OCI-LY3 (cell line): ENCODE data around the gene IER3.
"Not testable (repeated sequence)": the region's sequence is repeated elsewhere in the genome, so short reads cannot be mapped to it uniquely, and the experiment has no call there.

ENCODE experiments used
- H2AFZ ChIP-seq: fragments of 200-600, 300-600 bp; shearing (Covaris generic); 2 replicates; pipeline ENCODE4 v1.6.0; 2014; ENCODE audit warnings: antibody characterized with exemption, low read depth, low read length
- H3K27ac ChIP-seq: fragments of 200-600, 300-600 bp; sonication (generic); 2 replicates; pipeline ENCODE4 v1.5.1; 2014; ENCODE audit warnings: mild to moderate bottlenecking, low read length, moderate library complexity, mixed read lengths
- H3K27me3 ChIP-seq: fragments of 200-600, 300-600 bp; sonication (generic); 2 replicates; pipeline ENCODE4 v1.6.1; 2014; ENCODE audit warnings: low read depth, low read length, mixed read lengths
- H3K36me3 ChIP-seq: fragments of 200-600, 300-600 bp; sonication (generic); replicated peaks from 2 replicates; pipeline ENCODE3; 2014; ENCODE audit warnings: low read depth, low read length, mixed read lengths
- H3K4me1 ChIP-seq: fragments of 300-600, 200-600 bp; sonication (generic); 2 replicates; pipeline ENCODE4 v1.6.1; 2014; ENCODE audit warnings: low read length, mixed read lengths
- H3K4me2 ChIP-seq: fragments of 200-600, 300-600 bp; sonication (generic); 2 replicates; pipeline ENCODE4 v1.6.1; 2014; ENCODE audit warnings: low read length, mixed read lengths
- H3K4me3 ChIP-seq: fragments of 300-600, 200-600 bp; sonication (generic); 2 replicates; pipeline ENCODE4 v1.5.1; 2014; ENCODE audit warnings: antibody characterized with exemption, mild to moderate bottlenecking, low read length, moderate library complexity
- H3K79me2 ChIP-seq: fragments of 300-600, 200-600 bp; shearing (Covaris generic); 2 replicates; pipeline ENCODE4 v1.6.1; 2014; ENCODE audit warnings: mild to moderate bottlenecking, low read length, mixed read lengths
- H3K9ac ChIP-seq: fragments of 300-600, 200-600 bp; shearing (Covaris generic); 2 replicates; pipeline ENCODE4 v1.6.0; 2014; ENCODE audit warnings: mild to moderate bottlenecking, low read length, moderate library complexity
- H3K9me3 ChIP-seq: fragments of 200-600, 300-600 bp; shearing (Covaris generic); 2 replicates; pipeline ENCODE4 v1.6.1; 2014; ENCODE audit warnings: low read length, mixed read lengths; ENCODE audit not compliant: insufficient read depth
- H4K20me1 ChIP-seq: fragments of 200-600, 300-600 bp; sonication (generic); 2 replicates; pipeline ENCODE4 v1.6.1; 2016; ENCODE audit warnings: low read length, mixed read lengths; ENCODE audit not compliant: insufficient read depth
- EZH2phosphoT487 ChIP-seq: fragments of 200-600 bp; shearing (Covaris generic); IDR thresholded peaks from 2 replicates; pipeline ENCODE4 v1.6.1; 2018; ENCODE audit warnings: antibody characterized with exemption, mixed run types, low read depth
- TF ChIP-seq, protein P1 (sequence below): fragments of 200-600, 300-600 bp; sonication (generic); IDR thresholded peaks from 2 replicates; pipeline ENCODE4 v1.5.1; 2014; ENCODE audit warnings: antibody characterized with exemption, low read length, low read depth

IER3 gene

DNA sequence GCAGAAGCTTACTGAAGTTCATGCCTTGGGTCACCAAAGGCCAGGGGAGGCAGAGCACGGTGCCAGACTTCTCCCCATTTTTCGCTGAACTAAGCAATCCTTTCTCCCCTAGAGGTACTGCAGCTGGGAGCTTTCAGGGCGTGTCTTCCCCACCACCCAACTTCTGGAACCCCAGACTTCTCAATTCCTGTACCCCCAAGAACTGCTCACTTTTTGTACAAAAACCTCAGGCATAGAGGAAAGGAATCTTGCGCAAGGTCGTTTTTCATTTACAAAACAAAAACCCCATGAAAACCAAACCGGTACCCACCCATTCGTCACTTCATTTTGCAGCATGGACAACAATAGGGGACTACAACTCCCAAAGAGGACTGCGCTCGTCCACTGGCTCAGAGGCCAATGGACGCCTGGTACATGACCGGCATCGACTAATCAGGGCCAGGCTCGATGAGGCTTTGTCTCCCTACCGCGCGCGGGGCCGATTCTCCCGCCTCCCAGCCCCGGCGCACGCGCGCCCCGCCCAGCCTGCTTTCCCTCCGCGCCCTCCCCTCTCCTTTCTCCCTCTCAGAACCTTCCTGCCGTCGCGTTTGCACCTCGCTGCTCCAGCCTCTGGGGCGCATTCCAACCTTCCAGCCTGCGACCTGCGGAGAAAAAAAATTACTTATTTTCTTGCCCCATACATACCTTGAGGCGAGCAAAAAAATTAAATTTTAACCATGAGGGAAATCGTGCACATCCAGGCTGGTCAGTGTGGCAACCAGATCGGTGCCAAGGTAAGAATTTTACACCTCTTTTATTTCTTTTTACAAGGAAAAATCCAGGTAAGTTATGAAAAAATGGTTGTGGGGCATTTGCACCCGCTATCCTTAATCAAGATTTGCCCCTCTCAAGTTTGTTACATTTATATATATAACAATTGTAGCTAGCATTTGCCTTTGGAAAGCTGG, 24.3 kb downstream of the IER3 start, which contains the start of gene TUBB:
TSS of gene TUBB (plus strand) at position 562 of the 947 bp plus-strand sequence. CDS start at position 717, 155 bp downstream.
- TF ChIP-seq, protein P1, sequence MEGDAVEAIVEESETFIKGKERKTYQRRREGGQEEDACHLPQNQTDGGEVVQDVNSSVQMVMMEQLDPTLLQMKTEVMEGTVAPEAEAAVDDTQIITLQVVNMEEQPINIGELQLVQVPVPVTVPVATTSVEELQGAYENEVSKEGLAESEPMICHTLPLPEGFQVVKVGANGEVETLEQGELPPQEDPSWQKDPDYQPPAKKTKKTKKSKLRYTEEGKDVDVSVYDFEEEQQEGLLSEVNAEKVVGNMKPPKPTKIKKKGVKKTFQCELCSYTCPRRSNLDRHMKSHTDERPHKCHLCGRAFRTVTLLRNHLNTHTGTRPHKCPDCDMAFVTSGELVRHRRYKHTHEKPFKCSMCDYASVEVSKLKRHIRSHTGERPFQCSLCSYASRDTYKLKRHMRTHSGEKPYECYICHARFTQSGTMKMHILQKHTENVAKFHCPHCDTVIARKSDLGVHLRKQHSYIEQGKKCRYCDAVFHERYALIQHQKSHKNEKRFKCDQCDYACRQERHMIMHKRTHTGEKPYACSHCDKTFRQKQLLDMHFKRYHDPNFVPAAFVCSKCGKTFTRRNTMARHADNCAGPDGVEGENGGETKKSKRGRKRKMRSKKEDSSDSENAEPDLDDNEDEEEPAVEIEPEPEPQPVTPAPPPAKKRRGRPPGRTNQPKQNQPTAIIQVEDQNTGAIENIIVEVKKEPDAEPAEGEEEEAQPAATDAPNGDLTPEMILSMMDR, result no peak
- TF ChIP-seq EZH2phosphoT487, result no peak

DNA sequence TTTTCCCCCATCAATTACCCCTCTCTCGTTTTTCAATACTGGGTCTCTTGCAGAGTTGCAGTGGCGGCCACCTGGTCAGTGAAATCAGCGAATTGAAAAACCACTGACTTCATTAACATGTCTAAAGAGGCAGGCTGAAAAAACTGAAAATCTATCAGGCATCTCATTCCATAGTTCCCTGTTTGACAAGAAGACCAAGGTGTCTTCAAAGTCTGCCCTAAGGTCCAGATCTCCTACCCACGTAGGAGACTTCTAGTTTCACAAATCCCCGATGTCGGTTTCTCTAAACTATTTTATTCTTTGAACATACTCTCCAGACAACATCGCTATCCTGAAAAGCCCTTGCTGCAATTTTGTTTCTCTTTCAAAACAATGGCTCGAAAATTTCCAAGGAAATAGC, 25.0 kb downstream of the IER3 start:
- H3K27ac ChIP-seq, result peak overlapping the region; percentile 89
- peaks cover 66% of the 10 kb centered on the region for H3K79me2 ChIP-seq
- peak overlapping the region; percentile 99 for H3K4me3 ChIP-seq
- peak overlapping the region; percentile 93 for H3K4me2 ChIP-seq
- H3K9ac ChIP-seq, result peak overlapping the region; percentile 79
- H3K9me3 ChIP-seq, result no peaks in the 10 kb centered on the region
- H3K27me3 ChIP-seq, result no peaks in the 10 kb centered on the region
- TF ChIP-seq, protein P1, result no peak
- TF ChIP-seq EZH2phosphoT487, result no peak
- 0 out of 2 replicates have a peak overlapping the region, but pooled peaks have one; percentile 62 for H2AFZ ChIP-seq
- H4K20me1 ChIP-seq, result peaks cover 30% of the 10 kb centered on the region
- peaks cover 22% of the 10 kb centered on the region for H3K36me3 ChIP-seq
- peaks cover 31% of the 10 kb centered on the region for H3K4me1 ChIP-seq

More for the DNA sequence above, 24.3 kb downstream of the IER3 start, which contains the start of gene TUBB:
- no peaks in the 10 kb centered on the region for H3K9me3 ChIP-seq
- H2AFZ ChIP-seq, result 0 out of 2 replicates have a peak within 1 kb of the TSS, but pooled peaks have one; percentile 62
- peaks cover 28% of the 10 kb centered on the region for H3K36me3 ChIP-seq
- H3K79me2 ChIP-seq, result peaks cover 73% of the 10 kb centered on the region
- H3K4me1 ChIP-seq, result peaks cover 31% of the 10 kb centered on the region
- H4K20me1 ChIP-seq, result peaks cover 37% of the 10 kb centered on the region
- H3K27me3 ChIP-seq, result no peaks in the 10 kb centered on the region
- peak within 1 kb of the TSS; percentile 98 for H3K27ac ChIP-seq
- peak within 1 kb of the TSS; percentile 99 for H3K4me3 ChIP-seq
- H3K9ac ChIP-seq, result peak within 1 kb of the TSS; percentile 100
- H3K4me2 ChIP-seq, result peak within 1 kb of the TSS; percentile 93

DNA sequence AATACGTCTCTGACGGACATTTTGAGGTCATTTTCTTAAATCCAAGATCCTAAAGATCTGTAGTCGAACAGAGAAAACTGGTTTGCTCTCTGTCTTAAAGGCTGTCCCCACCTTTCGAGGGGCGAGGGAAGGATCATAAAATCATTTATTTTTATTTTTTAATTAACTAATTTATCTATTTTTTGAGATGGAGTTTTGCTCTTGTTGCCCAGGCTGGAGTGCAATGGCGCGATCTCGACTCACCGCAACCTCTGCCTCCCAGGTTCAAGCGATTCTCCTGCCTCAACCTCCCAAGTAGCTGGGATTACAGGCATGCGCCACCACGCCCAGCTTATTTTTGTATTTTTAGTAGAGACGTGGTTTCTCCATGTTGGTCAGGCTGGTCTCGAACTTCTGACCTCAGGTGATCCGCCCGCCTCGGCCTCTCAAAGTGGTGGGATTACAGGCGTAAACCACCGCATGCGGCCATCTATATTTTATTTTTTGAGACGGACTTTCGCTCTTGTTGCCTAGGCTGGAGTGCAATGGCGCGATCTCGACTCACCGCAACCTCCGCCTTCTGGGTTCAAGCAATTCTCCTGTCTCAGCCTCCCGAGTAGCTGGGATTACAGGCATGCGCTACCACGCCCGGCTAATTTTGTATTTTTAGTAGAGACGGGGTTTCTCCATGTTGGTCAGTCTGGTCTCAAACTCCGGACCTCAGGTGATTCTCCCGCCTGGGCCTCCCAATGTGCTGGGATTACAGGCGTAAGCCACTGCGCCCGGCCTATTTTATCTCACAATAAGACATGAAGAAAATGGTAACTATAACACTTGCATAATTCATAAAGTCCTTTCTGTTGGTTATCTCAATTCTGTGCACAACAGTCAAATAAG, 26.3 kb downstream of the IER3 start:
- Histone ChIP-seq H3K4me1 (peaks cover 31% of the 10 kb centered on the region), H4K20me1 (peaks cover 17% of the 10 kb centered on the region), H3K9ac (peak overlapping the region; percentile 79), H3K79me2 (peaks cover 55% of the 10 kb centered on the region), H3K27ac (peak overlapping the region; percentile 89), H3K36me3 (peaks cover 21% of the 10 kb centered on the region), H3K4me3 (peak overlapping the region; percentile 99), H3K4me2 (peak overlapping the region; percentile 93)
- not testable (repeated sequence) for H3K9me3 ChIP-seq, H2AFZ ChIP-seq, H3K27me3 ChIP-seq

DNA sequence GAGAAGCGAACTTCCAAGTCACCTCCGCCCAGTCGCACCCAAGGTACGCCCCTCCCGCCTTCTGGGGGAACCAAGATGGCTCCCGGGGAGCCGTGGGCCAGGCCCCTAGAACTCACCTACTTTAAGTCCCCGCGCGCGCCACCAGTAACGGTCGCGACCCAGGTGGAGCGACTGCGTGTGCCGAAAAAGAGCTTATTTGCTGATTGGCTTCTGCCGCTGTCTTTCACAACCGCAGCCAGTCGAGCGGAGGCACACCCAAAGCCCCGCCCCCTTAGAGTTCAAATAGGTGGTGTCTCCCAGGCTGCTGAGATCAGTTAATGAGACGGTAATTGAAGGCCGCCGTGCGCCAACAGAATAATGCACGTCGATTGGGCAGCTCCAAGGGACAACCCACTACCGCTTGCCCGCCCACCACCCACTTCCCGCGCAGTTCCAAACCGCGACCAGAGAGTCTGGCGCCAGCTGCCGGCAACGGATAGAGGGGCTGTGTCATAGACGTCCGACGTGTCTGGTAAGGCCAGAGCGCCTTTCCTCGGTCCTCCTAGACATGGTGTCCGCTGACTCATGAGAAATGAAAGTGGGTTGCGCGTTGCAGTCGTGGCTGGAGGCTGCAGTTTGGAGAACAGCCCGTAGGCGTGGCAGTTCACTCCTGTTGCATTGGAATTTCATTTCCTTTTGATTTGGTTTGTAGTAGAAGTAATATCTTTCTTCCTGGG, 27.1 kb downstream of the IER3 start, which contains the start of gene MDC1:
TSS of gene MDC1 (minus strand) at position 153 of the 716 bp plus-strand sequence. CDS start 2,106 bp downstream, outside the sequence.
- peaks cover 24% of the 10 kb centered on the region for H3K4me1 ChIP-seq
- H3K27ac ChIP-seq, result peak within 1 kb of the TSS; percentile 87
- peaks cover 14% of the 10 kb centered on the region for H3K36me3 ChIP-seq
- TF ChIP-seq, protein P1, result no peak
- peaks cover 9% of the 10 kb centered on the region for H4K20me1 ChIP-seq
- no peak within 1 kb of the TSS for H2AFZ ChIP-seq
- H3K4me2 ChIP-seq, result peak within 1 kb of the TSS; percentile 97
- peak within 1 kb of the TSS; percentile 98 for H3K9ac ChIP-seq
- H3K9me3 ChIP-seq, result no peaks in the 10 kb centered on the region
- peaks cover 47% of the 10 kb centered on the region for H3K79me2 ChIP-seq
- H3K4me3 ChIP-seq, result peak within 1 kb of the TSS; percentile 93
- no peaks in the 10 kb centered on the region for H3K27me3 ChIP-seq
